PFSK-1 (cell line): ENCODE measurements around the gene STAT4.

Source experiments
- FOXP2 ChIP-seq: optimal IDR thresholded peaks from 2 replicates; pipeline ENCODE3; 2011; ENCODE audit warnings: borderline replicate concordance, control low read depth, inconsistent platforms; ENCODE audit not compliant: insufficient read depth; ENCODE audit errors: extremely low read length, extremely low read depth
- POLR2AphosphoS5 ChIP-seq: IDR thresholded peaks from 2 replicates; pipeline ENCODE4 v1.6.1; 2012; ENCODE audit warnings: low read depth, mild to moderate bottlenecking, control low read depth, low read length, moderate library complexity
- SIN3A ChIP-seq: IDR thresholded peaks from 2 replicates; pipeline ENCODE4 v1.6.1; 2012; ENCODE audit warnings: mild to moderate bottlenecking, low read length, moderate library complexity, borderline replicate concordance; ENCODE audit not compliant: insufficient read depth
- TAF1 ChIP-seq: IDR thresholded peaks from 2 replicates; pipeline ENCODE4 v1.6.1; 2012; ENCODE audit warnings: low read length, control low read depth, borderline replicate concordance; ENCODE audit not compliant: insufficient read depth
- TF ChIP-seq, protein P1 (sequence below), 2 experiments: IDR thresholded peaks; 2 replicates each; pipeline versions ENCODE4 v1.6.1 to v1.8.0; 2011 to 2012; ENCODE audit warnings: low read depth in 2 of 2, low read length in 2 of 2, control low read depth in 1 of 2, inconsistent platforms in 1 of 2, mild to moderate bottlenecking in 1 of 2, moderate library complexity in 1 of 2; ENCODE audit not compliant: insufficient read depth in 1 of 2

STAT4 gene

DNA sequence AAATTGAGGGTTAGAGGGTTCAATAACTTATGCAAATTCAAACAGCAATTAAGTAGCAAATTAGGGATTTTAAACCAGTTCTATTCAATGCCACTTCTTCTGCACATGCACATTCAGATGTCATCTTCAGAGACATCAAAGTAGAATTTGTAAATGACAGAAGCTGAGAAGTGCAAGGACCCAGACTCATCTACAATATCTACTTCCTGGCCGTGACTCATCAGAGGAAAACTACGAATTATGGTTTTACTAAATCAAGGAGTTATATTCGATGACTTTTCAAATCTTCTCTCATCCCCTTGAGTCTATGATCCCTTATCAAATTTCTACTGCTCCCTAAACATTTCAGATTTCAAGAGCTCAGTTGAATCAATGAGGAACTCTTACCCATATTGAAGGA, 20.0 kb upstream of the STAT4 start:
- TF ChIP-seq TAF1, result no peak
- no peak for TF ChIP-seq FOXP2

- TF ChIP-seq POLR2AphosphoS5 (no peak), TAF1 (no peak), FOXP2 (no peak), SIN3A (no peak)
- TF ChIP-seq, protein P1, sequence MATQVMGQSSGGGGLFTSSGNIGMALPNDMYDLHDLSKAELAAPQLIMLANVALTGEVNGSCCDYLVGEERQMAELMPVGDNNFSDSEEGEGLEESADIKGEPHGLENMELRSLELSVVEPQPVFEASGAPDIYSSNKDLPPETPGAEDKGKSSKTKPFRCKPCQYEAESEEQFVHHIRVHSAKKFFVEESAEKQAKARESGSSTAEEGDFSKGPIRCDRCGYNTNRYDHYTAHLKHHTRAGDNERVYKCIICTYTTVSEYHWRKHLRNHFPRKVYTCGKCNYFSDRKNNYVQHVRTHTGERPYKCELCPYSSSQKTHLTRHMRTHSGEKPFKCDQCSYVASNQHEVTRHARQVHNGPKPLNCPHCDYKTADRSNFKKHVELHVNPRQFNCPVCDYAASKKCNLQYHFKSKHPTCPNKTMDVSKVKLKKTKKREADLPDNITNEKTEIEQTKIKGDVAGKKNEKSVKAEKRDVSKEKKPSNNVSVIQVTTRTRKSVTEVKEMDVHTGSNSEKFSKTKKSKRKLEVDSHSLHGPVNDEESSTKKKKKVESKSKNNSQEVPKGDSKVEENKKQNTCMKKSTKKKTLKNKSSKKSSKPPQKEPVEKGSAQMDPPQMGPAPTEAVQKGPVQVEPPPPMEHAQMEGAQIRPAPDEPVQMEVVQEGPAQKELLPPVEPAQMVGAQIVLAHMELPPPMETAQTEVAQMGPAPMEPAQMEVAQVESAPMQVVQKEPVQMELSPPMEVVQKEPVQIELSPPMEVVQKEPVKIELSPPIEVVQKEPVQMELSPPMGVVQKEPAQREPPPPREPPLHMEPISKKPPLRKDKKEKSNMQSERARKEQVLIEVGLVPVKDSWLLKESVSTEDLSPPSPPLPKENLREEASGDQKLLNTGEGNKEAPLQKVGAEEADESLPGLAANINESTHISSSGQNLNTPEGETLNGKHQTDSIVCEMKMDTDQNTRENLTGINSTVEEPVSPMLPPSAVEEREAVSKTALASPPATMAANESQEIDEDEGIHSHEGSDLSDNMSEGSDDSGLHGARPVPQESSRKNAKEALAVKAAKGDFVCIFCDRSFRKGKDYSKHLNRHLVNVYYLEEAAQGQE (IDR thresholded peaks at IDR 0.05; ENCODE audit: insufficient read depth in 1 of 2, low read depth in 2 of 2, low read length in 2 of 2), result no peak
Measured at GRCh38 chr2:191170301-191170636, 19.5 kb upstream of the STAT4 start.

GRCh38 chr2:191169456-191170300, 18.9 kb upstream of the STAT4 start:
- TF ChIP-seq TAF1, result no peak
- TF ChIP-seq SIN3A, result no peak
- no peak for TF ChIP-seq FOXP2

DNA sequence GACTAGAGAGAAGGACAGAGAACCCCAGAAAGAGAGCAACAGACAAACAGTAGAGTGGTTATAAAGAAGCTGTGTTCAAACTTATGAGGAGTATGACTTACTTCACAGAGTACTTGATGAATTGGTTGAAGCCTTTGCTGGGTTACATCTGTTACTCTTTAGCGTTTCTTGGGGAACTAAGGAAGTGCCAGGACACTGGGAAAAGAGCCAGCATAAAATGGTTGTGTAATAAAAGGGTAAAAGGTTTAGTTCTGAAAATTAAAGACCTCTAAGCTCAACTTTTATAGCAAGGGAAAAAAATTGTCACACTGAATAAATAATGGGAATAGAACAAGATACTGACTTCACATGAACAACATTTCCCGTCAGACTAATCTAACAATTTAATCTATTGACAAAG, 17.0 kb upstream of the STAT4 start:
- TF ChIP-seq TAF1, result no peak
- no peak for TF ChIP-seq POLR2AphosphoS5
- no peak for TF ChIP-seq SIN3A
- TF ChIP-seq FOXP2, result no peak
- TF ChIP-seq, protein P1 (IDR thresholded peaks at IDR 0.05; ENCODE audit: insufficient read depth in 1 of 2, low read depth in 2 of 2, low read length in 2 of 2), result no peak

- TF ChIP-seq SIN3A, result no peak
- TF ChIP-seq, protein P1 (IDR thresholded peaks at IDR 0.05; ENCODE audit: insufficient read depth in 1 of 2, low read depth in 2 of 2, low read length in 2 of 2), result no peak
- no peak for TF ChIP-seq POLR2AphosphoS5
- TF ChIP-seq FOXP2, result no peak
- no peak for TF ChIP-seq TAF1
Measured at GRCh38 chr2:191166756-191167445, 16.1 kb upstream of the STAT4 start.

DNA sequence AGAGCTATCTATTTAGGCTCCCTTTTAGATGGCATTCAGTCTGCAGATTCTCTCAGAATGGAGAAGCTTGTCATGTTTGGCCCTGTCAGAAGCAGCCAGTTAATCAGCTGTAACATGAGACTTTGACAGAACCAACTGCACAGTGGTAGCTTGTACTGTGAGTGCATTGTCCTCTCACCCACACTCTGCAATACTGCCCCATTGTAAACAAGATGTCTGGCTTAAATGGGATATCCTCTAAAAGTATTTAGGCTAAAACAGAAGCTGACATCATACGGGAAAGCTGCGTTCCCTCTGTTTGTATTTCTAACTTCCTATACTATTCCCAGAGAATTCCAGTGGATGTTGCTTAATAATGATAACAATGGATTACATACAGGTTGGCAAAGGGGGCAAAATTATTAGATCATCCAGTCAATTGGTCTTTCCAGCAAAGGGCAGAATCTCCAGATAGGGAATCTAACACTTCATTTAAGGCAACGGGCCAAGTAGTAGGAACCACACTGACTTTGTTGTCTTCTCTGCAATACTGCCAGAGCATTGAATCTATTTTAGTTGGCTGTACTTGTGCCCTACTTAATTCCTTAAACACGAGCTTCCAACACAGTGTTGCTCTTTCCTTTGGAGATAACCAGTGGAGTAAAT, 15.4 kb upstream of the STAT4 start:
- TF ChIP-seq FOXP2 (peak; percentile 93), SIN3A (no peak)
